Transverse colon (tissue), 4 donors: Measurements from ENCODE around the gene PDIA2. TPM values are rescaled to one million over a fixed set of nuclear protein-coding genes. Genes with fewer than 3 reads are reported as not detected.
"Not testable (repeated sequence)": the region's sequence is repeated elsewhere in the genome, so short reads cannot be mapped to it uniquely, and the experiment has no call there.

Experiments
- DNase-seq: peaks from one replicate; pipeline ENCODE4 v3.0.0-alpha.2; 2019
- H3K27ac ChIP-seq, 4 donors: fragments of 200-600 bp; sonication (generic); 2 replicates each; pipeline ENCODE4 v1.5.1; 2016 to 2018; ENCODE audit warnings: inconsistent platforms in 4 of 4
- H3K27me3 ChIP-seq: fragments of 200-600 bp; sonication (generic); 2 replicates; pipeline ENCODE4 v1.5.1; 2017; ENCODE audit warnings: inconsistent platforms
- H3K36me3 ChIP-seq, 4 donors: fragments of 200-600 bp; sonication (generic); 2 replicates each; pipeline ENCODE4 v1.5.1; 2017 to 2019; ENCODE audit warnings: inconsistent platforms in 4 of 4
- H3K4me1 ChIP-seq, 4 donors: fragments of 200-600 bp; sonication (generic); 2 replicates each; pipeline ENCODE4 v1.5.1; 2017 to 2020; ENCODE audit warnings: inconsistent platforms in 4 of 4
- H3K4me3 ChIP-seq, 4 donors: fragments of 200-600 bp; sonication (generic); 1 replicate in 1 of 4; 2 replicates in 3 of 4; pipeline versions ENCODE4 v1.5.1 to v1.6.1; 2017 to 2019; ENCODE audit warnings: inconsistent platforms in 4 of 4
- H3K9me3 ChIP-seq, 2 donors: fragments of 200-600 bp; sonication (generic); 2 replicates each; pipeline ENCODE4 v1.5.1; 2017 to 2019; ENCODE audit warnings: inconsistent platforms in 2 of 2
- CTCF ChIP-seq, 5 experiments: fragments of 200-600 bp in 3 of 5; fragments of 450-650 bp in 2 of 5; sonication (generic) in 3 of 5; IDR thresholded peaks; 1 replicate in 2 of 5; 2 replicates in 3 of 5; pipeline ENCODE4 v1.5.1; 2016 to 2017; ENCODE audit warnings: antibody characterized with exemption in 5 of 5, inconsistent platforms in 3 of 5, mild to moderate bottlenecking in 2 of 5, moderate library complexity in 1 of 5
- EP300 ChIP-seq: sonication (generic); formaldehyde crosslinking; IDR thresholded peaks from one replicate; pipeline ENCODE4 v1.6.1; 2017; ENCODE audit warnings: antibody characterized with exemption, low read depth
- POLR2A ChIP-seq: fragments of 450-650 bp; IDR thresholded peaks from one replicate; pipeline ENCODE4 v1.6.1; 2016; ENCODE audit warnings: antibody characterized with exemption, mild to moderate bottlenecking, moderate library complexity
- POLR2AphosphoS5 ChIP-seq, 3 donors: sonication (generic); formaldehyde crosslinking; IDR thresholded peaks; one replicate each; pipeline ENCODE4 v1.6.1; 2016; ENCODE audit warnings: antibody characterized with exemption in 3 of 3
- WGBS, 2 donors: methylation state at CpG; one replicate each; pipeline ENCODE4 v1.1.5; 2018; ENCODE audit warnings: low coverage in 1 of 2; 5-methylcytosine and 5-hydroxymethylcytosine counted together
- in situ Hi-C, 4 donors: fragments of 200-750 bp; cut with MboI; loops; one replicate each; pipeline versions ENCODE4 v1.15.0 to v1.15.1; 2017; ENCODE audit warnings: low sequenced_read_pairs in 3 of 4, low pct_ligation_motif_present in 1 of 4, low pct_unique_long_range_greater_than_20kb in 1 of 4
- intact Hi-C: fragments of 100-400 bp; cut with DNase I; formaldehyde crosslinking; loops from one replicate; pipeline ENCODE4 v1.15.1; 2023; ENCODE audit warnings: low total_unique reads
- total RNA-seq, 4 donors: library from RNA; depleted of rRNA; stranded (reverse); fragments of >200 nt; gene quantifications; one replicate each; pipeline ENCODE4 v1.1.0, GENCODE V29; 2016

PDIA2 gene
- total RNA-seq, 4 donors from 2014 or later = 0.55 to 2.6 (median 0.79) TPM; not detected in 1

GRCh38 chr16:255183-255582 is 27.8 kb upstream of the PDIA2 start:
- in situ Hi-C loops = no loop called here
- no peak overlapping the region for H3K27ac ChIP-seq

GRCh38 chr16:258091-258490 is 24.9 kb upstream of the PDIA2 start:
- in situ Hi-C loops, H3K9me3 ChIP-seq, H3K27me3 ChIP-seq, intact Hi-C loops, DNase-seq, H3K27ac ChIP-seq, H3K4me3 ChIP-seq: not testable (repeated sequence)
- WGBS, 2 donors = 92 to 94% methylated on average over 2 to 13 of the region's 13 CpGs
- Histone ChIP-seq H3K36me3 (peaks cover 0 to 34% (median 11%) of the 10 kb centered on the region in 4 donors), H3K4me1 (peaks cover 5 to 14% (median 11%) of the 10 kb centered on the region in 4 donors)

More at GRCh38 chr16:255183-255582, 27.8 kb upstream of the PDIA2 start:
- Histone ChIP-seq H3K27me3 (no peaks in the 10 kb centered on the region), H3K4me3 (no peak overlapping the region), H3K36me3 (peaks cover 0 to 11% (median 4%) of the 10 kb centered on the region in 4 donors), H3K9me3 (no peaks in the 10 kb centered on the region), H3K4me1 (peaks cover 5 to 39% (median 25%) of the 10 kb centered on the region in 4 donors)
- intact Hi-C loops = no loop called here
- DNase-seq = no peak
- WGBS, 2 donors = 92% methylated on average over 6 of the region's 6 CpGs; no CpG with 5 or more reads in 1 of the 2 donors
- TF ChIP-seq CTCF (IDR thresholded peaks at IDR 0.05) (no peak), EP300 (no peak), POLR2AphosphoS5 (IDR thresholded peaks at IDR 0.05) (no peak), POLR2A (no peak)

- whole genome bisulfite sequencing, 2 donors = 78 to 80% methylated on average over 4 to 10 of the region's 10 CpGs
- TF ChIP-seq POLR2A (no peak), POLR2AphosphoS5 (IDR thresholded peaks at IDR 0.05) (no peak), CTCF (IDR thresholded peaks at IDR 0.05) (no peak), EP300 (no peak)
- intact Hi-C loops = no loop called here
- Histone ChIP-seq H3K4me3 (no peak overlapping the region), H3K27ac (no peak overlapping the region), H3K27me3 (no peaks in the 10 kb centered on the region), H3K36me3 (peaks cover 0 to 34% (median 10%) of the 10 kb centered on the region in 4 donors), H3K4me1 (peaks cover 0 to 2% (median under 1%) of the 10 kb centered on the region in 4 donors), H3K9me3 (no peaks in the 10 kb centered on the region)
- in situ Hi-C loops = no loop called here
- no peak for DNase-seq
Observed at GRCh38 chr16:259226-259625, 23.7 kb upstream of the PDIA2 start.

DNA sequence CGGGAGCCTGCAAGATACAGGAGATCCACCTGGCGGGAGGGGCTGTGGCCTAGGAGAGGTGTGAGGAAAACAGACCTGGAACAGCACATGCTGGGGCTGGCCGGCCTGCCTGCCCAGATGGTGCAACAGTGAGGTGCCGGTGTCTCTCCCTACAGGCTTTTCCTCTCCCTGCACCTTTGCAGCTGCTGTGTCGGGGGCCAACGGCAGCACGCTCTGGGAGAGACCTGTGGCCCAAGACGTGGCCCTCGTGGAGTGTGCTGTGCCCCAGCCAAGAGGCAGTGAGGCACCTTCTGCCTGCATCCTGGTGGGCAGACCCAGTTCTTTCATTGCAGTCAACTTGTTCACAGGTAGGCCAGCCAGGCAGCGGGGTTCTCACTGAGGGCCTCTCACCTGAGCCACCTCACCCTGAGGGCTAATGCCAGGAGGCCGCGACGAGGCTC is 23.1 kb upstream of the PDIA2 start:
- TF ChIP-seq EP300 (no peak), POLR2A (no peak), POLR2AphosphoS5 (IDR thresholded peaks at IDR 0.05) (no peak), CTCF (IDR thresholded peaks at IDR 0.05) (no peak)
- no peak for DNase-seq
- Histone ChIP-seq H3K9me3 (no peaks in the 10 kb centered on the region), H3K27me3 (no peaks in the 10 kb centered on the region), H3K36me3 (peaks cover 0 to 29% (median 7%) of the 10 kb centered on the region in 4 donors), H3K4me3 (no peak overlapping the region), H3K4me1 (no peaks in the 10 kb centered on the region), H3K27ac (no peak overlapping the region)
- in situ Hi-C loops = no loop called here
- intact Hi-C loops = no loop called here
- 87 to 100% methylated on average over 2 to 8 of the region's 13 CpGs for WGBS, 2 donors

GRCh38 chr16:260326-260725 is 22.6 kb upstream of the PDIA2 start:
- in situ Hi-C loops = no loop called here
- TF ChIP-seq CTCF (IDR thresholded peaks at IDR 0.05) = no peak
- no peak for TF ChIP-seq POLR2A
- TF ChIP-seq EP300 = no peak
- TF ChIP-seq POLR2AphosphoS5 (IDR thresholded peaks at IDR 0.05) = no peak
- WGBS, 2 donors = 91 to 94% methylated on average over 13 to 19 of the region's 19 CpGs
- no peaks in the 10 kb centered on the region for H3K4me1 ChIP-seq
- no peak overlapping the region for H3K4me3 ChIP-seq
- H3K36me3 ChIP-seq = peaks cover 0 to 29% (median 7%) of the 10 kb centered on the region in 4 donors
- H3K9me3 ChIP-seq = no peaks in the 10 kb centered on the region
- intact Hi-C loops = no loop called here
- no peak overlapping the region for H3K27ac ChIP-seq
- no peak for DNase-seq
- H3K27me3 ChIP-seq = no peaks in the 10 kb centered on the region
